Muscle of leg (tissue), 11 donors: ENCODE measurements around the gene CHGA. TPM values are rescaled to one million over a fixed set of nuclear protein-coding genes. Genes with fewer than 3 reads are reported as not detected.
A peak's percentile ranks its signal among the peaks of the same experiment; 100 is the strongest.

Experiments used
- DNase-seq: peaks from one replicate; pipeline ENCODE4 v3.0.0; 2013
- H3K27ac ChIP-seq: one replicate; pipeline ENCODE4 v1.5.1; 2013; ENCODE audit warnings: mild to moderate bottlenecking, low read length, control low read depth
- H3K27me3 ChIP-seq: one replicate; pipeline ENCODE4 v1.6.1; 2013; ENCODE audit warnings: low read length; ENCODE audit not compliant: control insufficient read depth, insufficient read depth
- H3K36me3 ChIP-seq: one replicate; pipeline ENCODE4 v1.6.1; 2013; ENCODE audit warnings: low read length; ENCODE audit not compliant: control insufficient read depth, insufficient read depth
- H3K4me1 ChIP-seq: one replicate; pipeline ENCODE4 v1.6.1; 2013; ENCODE audit warnings: low read length; ENCODE audit not compliant: control insufficient read depth, insufficient read depth
- H3K4me3 ChIP-seq: one replicate; pipeline ENCODE4 v1.5.1; 2013; ENCODE audit warnings: low read length, control low read depth
- H3K9me3 ChIP-seq: replicated peaks from 2 replicates; pipeline ENCODE4 v1.6.1; 2013; ENCODE audit warnings: low read depth, low read length; ENCODE audit not compliant: control insufficient read depth
- WGBS: methylation state at CpG from one replicate; pipeline ENCODE4 v1.1.5; 2013; ENCODE audit warnings: missing lambda C conversion rate; ENCODE audit not compliant: insufficient coverage; 5-methylcytosine and 5-hydroxymethylcytosine counted together
- polyA plus RNA-seq, 8 donors: library from polyadenylated mRNA; unstranded; fragments of 120-200 nt; gene quantifications; one replicate each; pipeline versions ENCODE4 v1.2.1 to v1.2.3, GENCODE V29; 2013; ENCODE audit warnings: inconsistent platforms in 1 of 8, low replicate concordance in 1 of 8; ENCODE audit not compliant: insufficient read length in 8 of 8, insufficient read depth in 1 of 8
- total RNA-seq: library from RNA; stranded (reverse); fragments of 120-200 nt; gene quantifications from one replicate; pipeline ENCODE4 v1.2.4, GENCODE V29; 2013

CHGA gene
- total and polyA plus RNA-seq, 9 donors: 0.13 to 20.9 (median 0.50) TPM; not detected in 2

GRCh38 chr14:92959761-92960680 is 37.1 kb downstream of the CHGA start:
- DNase-seq: no peak
- Histone ChIP-seq H3K27me3 (no peaks in the 10 kb centered on the region), H3K4me1 (peaks cover 67% of the 10 kb centered on the region), H3K36me3 (peaks cover 13% of the 10 kb centered on the region), H3K9me3 (no peaks in the 10 kb centered on the region), H3K27ac (peak overlapping the region; percentile 37), H3K4me3 (no peak overlapping the region)
- 73% methylated on average over 20 of the region's 30 CpGs for WGBS

- Histone ChIP-seq H3K4me1 (peaks cover 67% of the 10 kb centered on the region), H3K27me3 (no peaks in the 10 kb centered on the region), H3K27ac (no peak overlapping the region), H3K36me3 (peaks cover 13% of the 10 kb centered on the region), H3K4me3 (no peak overlapping the region), H3K9me3 (no peaks in the 10 kb centered on the region)
- WGBS: 87% methylated on average over 11 of the region's 18 CpGs
- no peak for DNase-seq
These were observed 38.0 kb downstream of the CHGA start for GRCh38 chr14:92960706-92961566.

- DNase-seq: no peak
- WGBS: 75% methylated on average over 1 of the region's 7 CpGs
- no peaks in the 10 kb centered on the region for H3K9me3 ChIP-seq
- H3K27me3 ChIP-seq: no peaks in the 10 kb centered on the region
- peaks cover 13% of the 10 kb centered on the region for H3K36me3 ChIP-seq
- H3K27ac ChIP-seq: no peak overlapping the region
- no peak overlapping the region for H3K4me3 ChIP-seq
- H3K4me1 ChIP-seq: peaks cover 67% of the 10 kb centered on the region
These were observed 38.6 kb downstream of the CHGA start for GRCh38 chr14:92961567-92961855.

DNA sequence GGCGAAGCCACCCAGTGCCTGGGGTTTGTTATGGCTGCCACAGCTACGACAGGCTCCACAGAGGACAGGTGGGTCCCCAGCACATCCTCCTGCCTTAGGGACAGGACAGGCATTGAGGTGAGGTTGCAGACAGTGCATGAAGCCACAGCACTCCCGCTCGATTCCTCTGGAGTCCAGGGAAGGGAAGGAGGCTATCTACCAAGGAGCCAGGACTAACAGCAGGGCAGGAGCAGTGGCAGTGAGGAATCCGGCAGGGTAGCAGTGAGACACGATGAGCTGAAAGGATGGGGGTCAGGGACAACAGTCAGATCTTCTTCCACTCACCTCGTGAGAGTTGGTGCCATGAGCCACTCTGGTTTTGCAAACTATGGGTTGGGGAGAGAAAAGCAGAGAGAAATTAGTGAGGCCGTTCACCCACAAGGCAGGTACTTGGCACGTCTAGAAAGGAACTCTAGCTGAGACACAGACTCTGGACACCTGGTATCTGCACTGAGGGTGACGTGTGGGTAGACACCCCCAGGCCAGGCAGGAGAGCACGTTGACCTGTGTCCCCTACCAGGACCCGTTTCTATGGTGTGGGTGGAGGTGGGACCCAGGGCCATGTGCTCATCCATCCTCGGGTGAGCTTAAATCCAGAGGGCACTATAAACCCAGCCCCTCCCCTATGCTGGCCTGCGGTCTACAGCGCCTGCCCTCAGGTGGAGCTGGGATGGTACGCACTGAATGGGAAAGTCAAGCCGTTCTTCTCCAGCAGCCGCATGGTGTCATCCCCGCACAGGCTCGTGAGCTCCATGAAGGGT is 39.3 kb downstream of the CHGA start:
- Histone ChIP-seq H3K27me3 (no peaks in the 10 kb centered on the region), H3K27ac (no peak overlapping the region), H3K4me1 (peaks cover 61% of the 10 kb centered on the region), H3K36me3 (peaks cover 13% of the 10 kb centered on the region), H3K4me3 (no peak overlapping the region), H3K9me3 (no peaks in the 10 kb centered on the region)
- DNase-seq: no peak
- WGBS: 92% methylated on average over 16 of the region's 20 CpGs

DNA sequence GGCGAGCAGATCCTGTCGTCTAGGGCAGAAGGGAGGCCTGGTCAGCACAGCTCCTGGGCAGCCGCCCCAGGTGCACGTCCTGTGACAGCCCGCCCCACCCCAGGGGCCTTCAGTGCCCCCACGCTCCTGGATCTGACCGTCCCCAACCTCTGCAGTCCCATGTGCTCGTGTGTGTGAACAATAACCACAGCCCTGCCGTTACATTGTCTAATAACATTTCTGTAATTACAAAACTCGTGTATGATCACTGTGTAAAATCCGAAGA is 39.8 kb downstream of the CHGA start:
- no peaks in the 10 kb centered on the region for H3K27me3 ChIP-seq
- H3K36me3 ChIP-seq: peaks cover 11% of the 10 kb centered on the region
- no peak for DNase-seq
- peaks cover 56% of the 10 kb centered on the region for H3K4me1 ChIP-seq
- WGBS: 79% methylated on average over 2 of the region's 11 CpGs
- H3K27ac ChIP-seq: no peak overlapping the region
- H3K9me3 ChIP-seq: no peaks in the 10 kb centered on the region
- no peak overlapping the region for H3K4me3 ChIP-seq

DNA sequence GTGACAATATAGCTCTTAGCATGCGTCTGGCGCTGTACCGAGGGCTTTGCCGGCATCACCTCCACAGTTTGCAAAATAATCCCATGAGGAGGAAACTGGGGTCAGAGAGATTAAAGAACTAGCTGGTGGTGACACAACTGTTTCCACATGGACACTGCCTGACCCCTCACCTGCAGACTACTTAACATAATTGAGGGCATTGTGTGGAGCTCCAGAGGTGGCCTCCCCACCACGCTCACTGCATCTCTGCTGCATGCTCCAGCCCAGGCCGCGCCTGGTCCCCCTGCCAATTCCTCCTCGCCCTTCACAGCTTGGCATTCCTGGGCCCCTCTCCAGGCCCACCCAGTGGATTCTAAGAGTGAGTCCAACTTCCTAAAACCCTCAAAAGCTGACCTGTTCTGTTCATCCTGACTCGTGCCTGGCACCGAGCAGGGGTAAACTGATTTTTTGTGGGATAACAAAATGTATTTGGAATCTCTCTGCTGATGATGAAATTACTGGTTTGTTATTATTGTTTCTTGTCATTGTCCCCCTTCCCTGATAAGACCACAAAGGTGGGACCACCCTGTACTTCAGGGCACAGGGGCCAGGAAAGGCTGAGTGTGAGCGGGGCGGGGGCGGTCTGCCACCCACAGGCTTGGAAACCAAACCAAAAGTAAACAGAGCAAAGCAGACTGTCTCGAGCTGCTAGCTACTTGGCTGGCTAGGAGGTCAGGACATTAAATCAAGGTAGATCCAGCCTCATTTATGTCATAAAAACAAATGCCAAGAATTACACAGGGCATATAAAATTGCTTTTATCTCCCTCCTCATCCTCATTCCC is 40.6 kb downstream of the CHGA start:
- peaks cover 49% of the 10 kb centered on the region for H3K4me1 ChIP-seq

GRCh38 chr14:92964124-92965109 is 41.5 kb downstream of the CHGA start:
- H3K27ac ChIP-seq: no peak overlapping the region
- H3K27me3 ChIP-seq: no peaks in the 10 kb centered on the region
- H3K36me3 ChIP-seq: peaks cover 8% of the 10 kb centered on the region
- no peak overlapping the region for H3K4me3 ChIP-seq
- peaks cover 40% of the 10 kb centered on the region for H3K4me1 ChIP-seq
- 71% methylated on average over 7 of the region's 12 CpGs for WGBS
- DNase-seq: no peak
- H3K9me3 ChIP-seq: no peaks in the 10 kb centered on the region

More for the DNA sequence above, 40.6 kb downstream of the CHGA start:
- no peaks in the 10 kb centered on the region for H3K27me3 ChIP-seq
- DNase-seq: no peak
- 53% methylated on average over 7 of the region's 14 CpGs for WGBS
- H3K36me3 ChIP-seq: peaks cover 8% of the 10 kb centered on the region
- no peaks in the 10 kb centered on the region for H3K9me3 ChIP-seq
- H3K27ac ChIP-seq: no peak overlapping the region
- no peak overlapping the region for H3K4me3 ChIP-seq

DNA sequence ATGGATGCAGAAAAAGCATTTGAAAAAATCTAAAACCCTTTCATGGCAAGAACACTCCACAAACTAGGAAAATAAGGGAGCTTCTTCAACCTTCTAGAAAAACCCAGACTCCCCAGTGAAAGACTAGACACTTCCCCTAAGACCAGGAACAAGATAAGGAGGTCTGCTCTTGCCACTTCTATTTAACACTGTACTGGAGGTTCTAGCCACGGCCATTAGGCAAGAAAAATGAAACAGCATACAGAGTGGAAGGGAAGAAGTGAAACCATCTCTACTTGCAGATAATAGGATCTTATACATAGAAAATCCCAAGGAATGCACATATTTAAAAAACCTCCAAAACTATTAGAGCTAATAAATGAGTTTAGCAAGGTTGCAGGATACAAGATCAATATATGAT is 42.3 kb downstream of the CHGA start:
- H3K4me1 ChIP-seq: peaks cover 39% of the 10 kb centered on the region
- no peak overlapping the region for H3K27ac ChIP-seq
- no peaks in the 10 kb centered on the region for H3K27me3 ChIP-seq
- no peak for DNase-seq
- H3K4me3 ChIP-seq: no peak overlapping the region
- WGBS: no CpG with 5 or more reads among the region's 1 CpG
- peaks cover 8% of the 10 kb centered on the region for H3K36me3 ChIP-seq
- no peaks in the 10 kb centered on the region for H3K9me3 ChIP-seq
